ENCODE results near the gene KCNA10.
A peak's percentile ranks its signal among the peaks of the same experiment; 100 is the strongest.

KCNA10 gene

GRCh38 chr1:110519125-110519810, at the start of gene KCNA10:
KCNA10 (minus strand) TSS chr1:110519175; CDS start chr1:110518787, 388 bp downstream.
- DNase-seq (ENCODE audit: low read depth), result no peak

- no peak for DNase-seq (ENCODE audit: low read depth)
Measured at GRCh38 chr1:110566836-110567235, 47.9 kb upstream of the KCNA10 start.

GRCh38 chr1:110565565-110565964, 46.6 kb upstream of the KCNA10 start:
- no peak for DNase-seq (ENCODE audit: low read depth)

GRCh38 chr1:110563089-110563488, 44.1 kb upstream of the KCNA10 start:
- no peak for DNase-seq (ENCODE audit: low read depth)

GRCh38 chr1:110561596-110561995, 42.6 kb upstream of the KCNA10 start:
- no peak for DNase-seq (ENCODE audit: low read depth)

GRCh38 chr1:110559157-110559556, 40.2 kb upstream of the KCNA10 start:
- peak; percentile 51 for DNase-seq (ENCODE audit: low read depth)

- no peak for DNase-seq (ENCODE audit: low read depth)
Measured at GRCh38 chr1:110557481-110557880, 38.5 kb upstream of the KCNA10 start.

GRCh38 chr1:110556471-110556807, 37.5 kb upstream of the KCNA10 start:
- no peak for DNase-seq (ENCODE audit: low read depth)

- DNase-seq (ENCODE audit: low read depth), result no peak
Measured at GRCh38 chr1:110555807-110556470, 37.0 kb upstream of the KCNA10 start.

GRCh38 chr1:110554871-110555801, 36.2 kb upstream of the KCNA10 start:
- peak; percentile 31 for DNase-seq (ENCODE audit: low read depth)

GRCh38 chr1:110551278-110551809, 32.4 kb upstream of the KCNA10 start:
- DNase-seq (ENCODE audit: low read depth), result no peak

- DNase-seq (ENCODE audit: low read depth), result no peak
Measured at GRCh38 chr1:110549831-110550230, 30.9 kb upstream of the KCNA10 start.

- DNase-seq (ENCODE audit: low read depth), result peak; percentile 47
Measured at GRCh38 chr1:110548381-110548780, 29.4 kb upstream of the KCNA10 start.

GRCh38 chr1:110547017-110547416, 28.0 kb upstream of the KCNA10 start:
- no peak for DNase-seq (ENCODE audit: low read depth)

GRCh38 chr1:110545492-110545891, 26.5 kb upstream of the KCNA10 start:
- no peak for DNase-seq (ENCODE audit: low read depth)

GRCh38 chr1:110544753-110545152, 25.8 kb upstream of the KCNA10 start:
- DNase-seq (ENCODE audit: low read depth), result no peak

GRCh38 chr1:110542725-110543124, 23.8 kb upstream of the KCNA10 start:
- DNase-seq (ENCODE audit: low read depth), result peak; percentile 45

- DNase-seq (ENCODE audit: low read depth), result no peak
Measured at GRCh38 chr1:110541906-110542395, 23.0 kb upstream of the KCNA10 start.

GRCh38 chr1:110540891-110541685, 22.1 kb upstream of the KCNA10 start:
- DNase-seq (ENCODE audit: low read depth), result no peak

- no peak for DNase-seq (ENCODE audit: low read depth)
Measured at GRCh38 chr1:110538921-110539320, 19.9 kb upstream of the KCNA10 start.

GRCh38 chr1:110538075-110538474, 19.1 kb upstream of the KCNA10 start:
- no peak for DNase-seq (ENCODE audit: low read depth)

Data from ELR (cell line).